DND-41 (cell line): Measurements from ENCODE around the gene P3H3.

Experiments used
- ATAC-seq: fragments of 200-7000 bp; cut with Tn5 transposase; 3 replicates; pipeline ENCODE4 v1.9.1; 2021; ENCODE audit warnings: low read depth; ENCODE audit not compliant: insufficient read depth
- DNase-seq: peaks from one replicate; pipeline ENCODE4 v3.0.0-alpha.2; 2020
- H2AFZ ChIP-seq: 2 replicates; pipeline ENCODE4 v1.6.0; 2012; ENCODE audit warnings: low read depth, low read length
- H3K27ac ChIP-seq: 2 replicates; pipeline ENCODE4 v1.5.1; 2012; ENCODE audit warnings: low read length, inconsistent platforms
- H3K27me3 ChIP-seq: fragments of 200-600 bp; sonication (generic); 2 replicates; pipeline ENCODE4 v1.6.0; 2012; ENCODE audit warnings: low read length, mild to moderate bottlenecking, inconsistent platforms; ENCODE audit not compliant: insufficient read depth, poor library complexity
- H3K36me3 ChIP-seq: 2 replicates; pipeline ENCODE4 v1.5.1; 2012; ENCODE audit warnings: low read length, inconsistent platforms; ENCODE audit not compliant: insufficient read depth
- H3K4me1 ChIP-seq: 2 replicates; pipeline ENCODE4 v1.5.1; 2012; ENCODE audit warnings: mild to moderate bottlenecking, low read length; ENCODE audit not compliant: insufficient read depth
- H3K4me2 ChIP-seq: 2 replicates; pipeline ENCODE4 v1.6.0; 2012; ENCODE audit warnings: mild to moderate bottlenecking, moderate library complexity, low read length, inconsistent platforms; ENCODE audit not compliant: insufficient read depth
- H3K4me3 ChIP-seq, 2 experiments: fragments of 200-600 bp in 1 of 2; shearing (Covaris generic) in 1 of 2; 2 replicates each; pipeline ENCODE4 v1.5.1; 2012 to 2016; ENCODE audit warnings: inconsistent platforms in 2 of 2, low read length in 2 of 2, mild to moderate bottlenecking in 2 of 2, low read depth in 1 of 2, moderate library complexity in 1 of 2
- H3K79me2 ChIP-seq: 2 replicates; pipeline ENCODE4 v1.6.0; 2012; ENCODE audit warnings: low read length, inconsistent platforms; ENCODE audit not compliant: insufficient read depth
- H3K9ac ChIP-seq: 2 replicates; pipeline ENCODE4 v1.6.0; 2012; ENCODE audit warnings: low read depth, mild to moderate bottlenecking, inconsistent platforms, low read length, moderate library complexity
- H3K9me3 ChIP-seq: 2 replicates; pipeline ENCODE4 v1.5.1; 2012; ENCODE audit warnings: low read length, moderate library complexity, mild to moderate bottlenecking, inconsistent platforms; ENCODE audit not compliant: insufficient read depth, severe bottlenecking
- H4K20me1 ChIP-seq: 2 replicates; pipeline ENCODE4 v1.6.0; 2012; ENCODE audit warnings: low read length; ENCODE audit not compliant: insufficient read depth
- CTCF ChIP-seq: IDR thresholded peaks from 2 replicates; pipeline ENCODE4 v1.5.1; 2012; ENCODE audit warnings: borderline replicate concordance, low read length, moderate library complexity, mild to moderate bottlenecking; ENCODE audit not compliant: poor library complexity, severe bottlenecking; ENCODE audit errors: extremely low read depth
- EZH2 ChIP-seq: IDR thresholded peaks from 3 replicates; pipeline ENCODE4 v1.6.1; 2012; ENCODE audit warnings: borderline replicate concordance, low read depth, mild to moderate bottlenecking, moderate library complexity, low read length, inconsistent platforms; ENCODE audit not compliant: severe bottlenecking

P3H3 gene

DNA sequence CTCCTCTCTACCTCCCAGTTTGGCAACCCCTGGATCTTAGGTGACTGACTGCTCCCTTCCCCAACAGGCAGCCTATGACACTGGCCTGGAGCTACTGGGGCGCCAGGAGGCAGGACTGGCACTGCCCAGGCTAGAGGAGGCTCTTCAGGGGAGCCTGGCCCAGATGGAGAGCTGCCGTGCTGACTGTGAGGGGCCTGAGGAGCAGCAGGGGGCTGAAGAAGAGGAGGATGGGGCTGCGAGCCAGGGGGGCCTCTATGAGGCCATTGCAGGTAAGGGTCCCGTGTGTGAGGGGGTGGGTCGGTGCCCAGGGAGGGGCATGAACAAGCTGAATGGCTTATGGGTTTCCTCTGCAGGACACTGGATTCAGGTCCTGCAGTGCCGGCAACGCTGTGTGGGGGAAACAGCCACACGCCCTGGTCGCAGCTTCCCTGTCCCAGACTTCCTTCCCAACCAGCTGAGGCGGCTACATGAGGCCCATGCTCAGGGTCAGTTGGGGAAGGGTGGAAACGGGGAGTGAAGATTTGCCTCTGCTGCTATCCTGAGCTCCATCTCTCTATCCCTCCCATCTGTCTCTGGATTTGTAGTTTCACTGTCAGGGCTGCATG lies 2.2 kb downstream of the P3H3 start:
- Histone ChIP-seq H2AFZ (no peak overlapping the region), H3K27me3 (peaks cover 66% of the 10 kb centered on the region), H3K4me3 (no peak overlapping the region), H4K20me1 (peaks cover 8% of the 10 kb centered on the region; the same call in 1 of the 2 replicates), H3K4me1 (peaks cover 15% of the 10 kb centered on the region), H3K79me2 (no peaks in the 10 kb centered on the region), H3K4me2 (no peak overlapping the region), H3K27ac (no peak overlapping the region), H3K36me3 (no peaks in the 10 kb centered on the region), H3K9ac (no peak overlapping the region), H3K9me3 (no peaks in the 10 kb centered on the region)
- no peak for TF ChIP-seq EZH2
- no peak for ATAC-seq
- no peak for DNase-seq

- Histone ChIP-seq H3K4me1 (peaks cover 15% of the 10 kb centered on the region), H3K4me3 (no peak overlapping the region), H4K20me1 (peaks cover 7% of the 10 kb centered on the region; the same call in 1 of the 2 replicates), H3K9me3 (no peaks in the 10 kb centered on the region), H3K4me2 (no peak overlapping the region), H3K79me2 (no peaks in the 10 kb centered on the region), H3K27me3 (peaks cover 62% of the 10 kb centered on the region), H2AFZ (no peak overlapping the region), H3K36me3 (no peaks in the 10 kb centered on the region), H3K9ac (no peak overlapping the region), H3K27ac (no peak overlapping the region)
- TF ChIP-seq CTCF = no peak
- no peak for TF ChIP-seq EZH2
- no peak for ATAC-seq
- no peak for DNase-seq
Measured at GRCh38 chr12:6830999-6831398, 2.8 kb downstream of the P3H3 start.

GRCh38 chr12:6831450-6831995 lies 3.3 kb downstream of the P3H3 start:
- H3K27ac ChIP-seq = no peak overlapping the region
- H3K4me3 ChIP-seq = no peak overlapping the region
- H3K27me3 ChIP-seq = peaks cover 56% of the 10 kb centered on the region
- no peaks in the 10 kb centered on the region for H3K36me3 ChIP-seq
- ATAC-seq (no peak), DNase-seq (no peak)
- no peak overlapping the region for H3K4me2 ChIP-seq
- H3K9me3 ChIP-seq = no peaks in the 10 kb centered on the region
- peaks cover 15% of the 10 kb centered on the region for H3K4me1 ChIP-seq
- H4K20me1 ChIP-seq = peaks cover 7% of the 10 kb centered on the region; the same call in 1 of the 2 replicates
- no peaks in the 10 kb centered on the region for H3K79me2 ChIP-seq
- no peak overlapping the region for H2AFZ ChIP-seq
- H3K9ac ChIP-seq = no peak overlapping the region
- TF ChIP-seq CTCF = no peak
- no peak for TF ChIP-seq EZH2

DNA sequence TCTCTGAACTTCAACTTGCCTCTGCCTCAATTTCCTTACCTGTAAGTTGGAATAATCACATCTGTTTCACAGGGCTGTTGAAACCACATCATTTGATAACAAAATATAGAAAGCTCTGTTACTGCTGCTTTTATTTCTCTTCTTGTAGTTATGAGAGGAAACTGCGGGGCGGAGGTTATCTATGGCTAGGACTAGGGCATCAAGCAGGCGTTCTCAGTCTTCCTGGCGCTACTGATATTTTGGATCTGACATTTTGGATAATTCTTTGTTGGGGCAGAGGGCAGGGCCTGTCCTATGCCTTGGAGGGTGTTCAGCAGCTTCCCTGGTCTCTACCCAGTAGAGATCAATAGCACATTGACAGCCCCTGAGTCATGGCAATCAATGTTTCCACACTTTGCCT lies 3.9 kb downstream of the P3H3 start:
- no peaks in the 10 kb centered on the region for H3K36me3 ChIP-seq
- no peak overlapping the region for H3K27ac ChIP-seq
- H3K79me2 ChIP-seq = no peaks in the 10 kb centered on the region
- ATAC-seq (no peak), DNase-seq (no peak)
- peaks cover 15% of the 10 kb centered on the region for H3K4me1 ChIP-seq
- H3K4me3 ChIP-seq = no peak overlapping the region
- no peak overlapping the region for H3K9ac ChIP-seq
- H2AFZ ChIP-seq = no peak overlapping the region
- H3K9me3 ChIP-seq = no peaks in the 10 kb centered on the region
- no peak for TF ChIP-seq EZH2
- no peak for TF ChIP-seq CTCF
- peaks cover 50% of the 10 kb centered on the region for H3K27me3 ChIP-seq
- no peak overlapping the region for H3K4me2 ChIP-seq
- H4K20me1 ChIP-seq = peaks cover 4% of the 10 kb centered on the region; the same call in 1 of the 2 replicates
